ENCODE measurements around the gene SLC22A1. TPM values are rescaled to one million over a fixed set of nuclear protein-coding genes. Genes with fewer than 3 reads are reported as not detected.
"Not testable (repeated sequence)": the region's sequence is repeated elsewhere in the genome, so short reads cannot be mapped to it uniquely, and the experiment has no call there.

Gene SLC22A1
- total RNA-seq, 1 experiment from 2014 or later = 1.5 TPM

- H3K4me1 ChIP-seq = peaks cover 6% of the 10 kb centered on the region; the same call in 1 of the 2 replicates
- ChIA-PET CTCF (no interaction called here), POLR2A (no interaction called here)
- no peak for TF ChIP-seq CTCF (IDR thresholded peaks at IDR 0.05; ENCODE audit: insufficient read depth in 1 of 2, low read depth in 1 of 2, low read length in 1 of 2, severe bottlenecking in 1 of 2, unreplicated experiment in 1 of 2)
- H3K27me3 Mint-ChIP-seq (ENCODE audit: insufficient read depth, unreplicated experiment) = no peaks in the 10 kb centered on the region
- H3K4me3 Mint-ChIP-seq (ENCODE audit: unreplicated experiment) = no peak overlapping the region
- no peaks in the 10 kb centered on the region for H3K27me3 ChIP-seq (replicated peaks; ENCODE audit: control insufficient read depth, insufficient read depth, low read length)
- DNase-seq = no peak
- H3K9me3 ChIP-seq = no peaks in the 10 kb centered on the region
- no peaks in the 10 kb centered on the region for H3K36me3 ChIP-seq (ENCODE audit: control insufficient read depth, insufficient read depth, low read length)
- H3K9me3 Mint-ChIP-seq (ENCODE audit: unreplicated experiment) = no peaks in the 10 kb centered on the region
- BruUV-seq (replicated peaks) = no TSS peak
- intact Hi-C loops (cut with micrococcal nuclease; ENCODE audit: unreplicated experiment) = no loop called here
- peaks cover under 1% of the 10 kb centered on the region for H3K4me1 Mint-ChIP-seq (ENCODE audit: low read depth, unreplicated experiment)
- H3K4me3 ChIP-seq (ENCODE audit: low read depth, low read length) = no peak overlapping the region
- no peaks in the 10 kb centered on the region for H3K36me3 Mint-ChIP-seq (ENCODE audit: insufficient read depth, unreplicated experiment)
- no peak overlapping the region for H3K27ac Mint-ChIP-seq (ENCODE audit: unreplicated experiment)
These were observed 10.7 kb downstream of the SLC22A1 start for GRCh38 chr6:160132297-160132637.

GRCh38 chr6:160132776-160133338 is 11.2 kb downstream of the SLC22A1 start:
- H3K27me3 ChIP-seq (replicated peaks; ENCODE audit: control insufficient read depth, insufficient read depth, low read length) = no peaks in the 10 kb centered on the region
- H3K36me3 ChIP-seq (ENCODE audit: control insufficient read depth, insufficient read depth, low read length) = no peaks in the 10 kb centered on the region
- CTCF ChIA-PET = no interaction called here
- Mint-ChIP-seq H3K4me1 (ENCODE audit: low read depth, unreplicated experiment) (peaks cover 6% of the 10 kb centered on the region), H3K36me3 (ENCODE audit: insufficient read depth, unreplicated experiment) (no peaks in the 10 kb centered on the region), H3K27me3 (ENCODE audit: insufficient read depth, unreplicated experiment) (no peaks in the 10 kb centered on the region), H3K9me3 (ENCODE audit: unreplicated experiment) (no peaks in the 10 kb centered on the region), H3K27ac (ENCODE audit: unreplicated experiment) (no peak overlapping the region), H3K4me3 (ENCODE audit: unreplicated experiment) (no peak overlapping the region)
- POLR2A ChIA-PET = no interaction called here
- H3K9me3 ChIP-seq = no peaks in the 10 kb centered on the region
- no TSS peak for BruUV-seq (replicated peaks)
- no peak for DNase-seq
- no peak for TF ChIP-seq CTCF (IDR thresholded peaks at IDR 0.05; ENCODE audit: insufficient read depth in 1 of 2, low read depth in 1 of 2, low read length in 1 of 2, severe bottlenecking in 1 of 2, unreplicated experiment in 1 of 2)
- peaks cover 6% of the 10 kb centered on the region; the same call in 1 of the 2 replicates for H3K4me1 ChIP-seq
- intact Hi-C loops (cut with micrococcal nuclease; ENCODE audit: unreplicated experiment) = no loop called here
- H3K4me3 ChIP-seq (ENCODE audit: low read depth, low read length) = no peak overlapping the region

GRCh38 chr6:160133441-160134336 is 12.1 kb downstream of the SLC22A1 start:
- POLR2A ChIA-PET = no interaction called here
- no peaks in the 10 kb centered on the region for H3K27me3 ChIP-seq (replicated peaks; ENCODE audit: control insufficient read depth, insufficient read depth, low read length)
- intact Hi-C loops (cut with micrococcal nuclease; ENCODE audit: unreplicated experiment) = no loop called here
- TF ChIP-seq CTCF (IDR thresholded peaks at IDR 0.05; ENCODE audit: insufficient read depth in 1 of 2, low read depth in 1 of 2, low read length in 1 of 2, severe bottlenecking in 1 of 2, unreplicated experiment in 1 of 2) = no peak
- BruUV-seq (replicated peaks) = no TSS peak
- Mint-ChIP-seq H3K9me3 (ENCODE audit: unreplicated experiment) (no peaks in the 10 kb centered on the region), H3K4me1 (ENCODE audit: low read depth, unreplicated experiment) (peaks cover 15% of the 10 kb centered on the region), H3K4me3 (ENCODE audit: unreplicated experiment) (no peak overlapping the region), H3K36me3 (ENCODE audit: insufficient read depth, unreplicated experiment) (no peaks in the 10 kb centered on the region), H3K27me3 (ENCODE audit: insufficient read depth, unreplicated experiment) (no peaks in the 10 kb centered on the region), H3K27ac (ENCODE audit: unreplicated experiment) (no peak overlapping the region)
- H3K4me3 ChIP-seq (ENCODE audit: low read depth, low read length) = no peak overlapping the region
- CTCF ChIA-PET = no interaction called here
- H3K4me1 ChIP-seq = peaks cover 15% of the 10 kb centered on the region
- DNase-seq = no peak
- H3K9me3 ChIP-seq = no peaks in the 10 kb centered on the region
- no peaks in the 10 kb centered on the region for H3K36me3 ChIP-seq (ENCODE audit: control insufficient read depth, insufficient read depth, low read length)

GRCh38 chr6:160134337-160134751 is 12.7 kb downstream of the SLC22A1 start:
- H3K36me3 ChIP-seq (ENCODE audit: control insufficient read depth, insufficient read depth, low read length); H3K9me3 ChIP-seq; H3K27ac Mint-ChIP-seq (ENCODE audit: unreplicated experiment); CTCF ChIA-PET; BruUV-seq (replicated peaks); H3K27me3 ChIP-seq (replicated peaks; ENCODE audit: control insufficient read depth, insufficient read depth, low read length); H3K9me3 Mint-ChIP-seq (ENCODE audit: unreplicated experiment); POLR2A ChIA-PET; H3K36me3 Mint-ChIP-seq (ENCODE audit: insufficient read depth, unreplicated experiment); H3K4me3 Mint-ChIP-seq (ENCODE audit: unreplicated experiment); DNase-seq; H3K4me3 ChIP-seq (ENCODE audit: low read depth, low read length); intact Hi-C loops (cut with micrococcal nuclease; ENCODE audit: unreplicated experiment); H3K27me3 Mint-ChIP-seq (ENCODE audit: insufficient read depth, unreplicated experiment): not testable (repeated sequence)
- H3K4me1 Mint-ChIP-seq (ENCODE audit: low read depth, unreplicated experiment) = peaks cover 21% of the 10 kb centered on the region
- peaks cover 17% of the 10 kb centered on the region for H3K4me1 ChIP-seq
